OCI-LY7 (cell line): ENCODE results near the gene MEAF6. TPM values are rescaled to one million over a fixed set of nuclear protein-coding genes. Genes with fewer than 3 reads are reported as not detected.

ENCODE experiments used
- BruUV-seq: library from RNA; stranded (reverse); fragments of 400-500 nt; replicated peaks from 2 replicates; lab custom pipeline; 2021; lab: Mats Ljungman, UMichigan
- CTCF ChIA-PET: fragments of 300-600 bp; sonication (Branson Sonifier 250); formaldehyde crosslinking; loops from one replicate; lab custom pipeline; 2022; ENCODE audit warnings: antibody characterized with exemption; ENCODE audit not compliant: unreplicated experiment; lab: Charles Lee
- POLR2A ChIA-PET: fragments of 300-600 bp; sonication (Branson Sonifier 250); formaldehyde crosslinking; loops from one replicate; lab custom pipeline; 2022; ENCODE audit warnings: antibody characterized with exemption; lab: Charles Lee
- DNase-seq: peaks from one replicate; pipeline ENCODE4 v3.0.0-alpha.2; 2015; ENCODE audit warnings: low spot score
- H2AFZ ChIP-seq: fragments of 200-600 bp; sonication (generic), shearing (Covaris generic); 2 replicates; pipeline ENCODE4 v1.6.1; 2014; ENCODE audit warnings: mild to moderate bottlenecking, antibody characterized with exemption, low read length, moderate library complexity
- H3K27ac ChIP-seq: fragments of 200-600 bp; sonication (generic); 2 replicates; pipeline ENCODE4 v1.5.1; 2014; ENCODE audit warnings: mixed run types, low read depth, mild to moderate bottlenecking, moderate library complexity, low read length, inconsistent platforms; ENCODE audit not compliant: poor library complexity, severe bottlenecking
- H3K36me3 ChIP-seq: fragments of 200-600 bp; sonication (generic); 2 replicates; pipeline ENCODE4 v1.6.1; 2014; ENCODE audit warnings: mild to moderate bottlenecking, antibody characterized with exemption, low read length, moderate library complexity, mixed read lengths; ENCODE audit not compliant: insufficient read depth
- H3K4me1 ChIP-seq: fragments of 200-600 bp; sonication (generic); 2 replicates; pipeline ENCODE4 v1.5.1; 2014; ENCODE audit warnings: mild to moderate bottlenecking, low read length; ENCODE audit not compliant: insufficient read depth, poor library complexity, severe bottlenecking
- H3K4me2 ChIP-seq: fragments of 200-600 bp; sonication (generic); 2 replicates; pipeline ENCODE4 v1.6.1; 2014; ENCODE audit warnings: mild to moderate bottlenecking, low read length
- H3K4me3 ChIP-seq: fragments of 200-600 bp; sonication (generic); 2 replicates; pipeline ENCODE4 v1.5.1; 2014; ENCODE audit warnings: mild to moderate bottlenecking, low read depth, low read length; ENCODE audit not compliant: poor library complexity, severe bottlenecking
- H3K79me2 ChIP-seq: fragments of 200-600 bp; sonication (generic); 2 replicates; pipeline ENCODE4 v1.6.1; 2016; ENCODE audit warnings: low read depth, mild to moderate bottlenecking, low read length, moderate library complexity, mixed read lengths; ENCODE audit not compliant: insufficient read depth
- H3K9me2 ChIP-seq: fragments of 200-600 bp; sonication (generic); 2 replicates; pipeline ENCODE4 v1.6.1; 2016; ENCODE audit warnings: mild to moderate bottlenecking, low read length, mixed read lengths; ENCODE audit not compliant: insufficient read depth
- H3K9me3 ChIP-seq: fragments of 200-600 bp; sonication (generic); 2 replicates; pipeline ENCODE4 v1.6.1; 2014; ENCODE audit warnings: mild to moderate bottlenecking, mixed run types, low read length, mixed read lengths
- H4K20me1 ChIP-seq: fragments of 200-600 bp; sonication (generic); 2 replicates; pipeline ENCODE4 v1.6.1; 2014; ENCODE audit warnings: mild to moderate bottlenecking, antibody characterized with exemption, low read length, moderate library complexity, mixed read lengths; ENCODE audit not compliant: insufficient read depth
- CTCF ChIP-seq: fragments of 200-600 bp; sonication (generic); conservative IDR thresholded peaks from 2 replicates; pipeline ENCODE4 v1.5.1; 2014; ENCODE audit warnings: mild to moderate bottlenecking, antibody characterized with exemption, low read length, moderate library complexity, mixed read lengths
- EZH2phosphoT487 ChIP-seq: fragments of 200-600 bp; sonication (generic); IDR thresholded peaks from 2 replicates; pipeline ENCODE4 v1.6.1; 2018; ENCODE audit warnings: low read depth, borderline replicate concordance, mild to moderate bottlenecking, mixed run types, antibody characterized with exemption, low read length, moderate library complexity, mixed read lengths
- intact Hi-C: fragments of 100-400 bp; cut with micrococcal nuclease; formaldehyde crosslinking; loops from one replicate; pipeline ENCODE4 v1.10.0; 2022; ENCODE audit not compliant: unreplicated experiment
- total RNA-seq, 2 experiments: library from RNA; depleted of rRNA in 1 of 2; stranded (reverse); fragments of >200 nt in 1 of 2; shearing (Covaris generic) in 1 of 2; gene quantifications; 2 replicates each; pipeline ENCODE4 v1.2.3, GENCODE V29; 2014 to 2022

The MEAF6 gene
- total RNA-seq, 2 experiments from 2014 or later: 69.8 to 74.3 TPM

- ChIA-PET POLR2A (no interaction called here), CTCF (no interaction called here)
- BruUV-seq: no TSS peak
- peaks cover 16% of the 10 kb centered on the region for H3K79me2 ChIP-seq
- H3K9me3 ChIP-seq: peaks cover 12% of the 10 kb centered on the region
- peaks cover 12% of the 10 kb centered on the region for H3K4me1 ChIP-seq
- H3K4me2 ChIP-seq: no peak within 1 kb of the TSS
- H3K9me2 ChIP-seq: no peaks in the 10 kb centered on the region
- H3K4me3 ChIP-seq: no peak within 1 kb of the TSS
- H3K36me3 ChIP-seq: peaks cover 9% of the 10 kb centered on the region
- H2AFZ ChIP-seq: no peak within 1 kb of the TSS
- DNase-seq: peak; percentile 24
- peaks cover 9% of the 10 kb centered on the region for H4K20me1 ChIP-seq
- intact Hi-C loops: no loop called here
- H3K27ac ChIP-seq: no peak within 1 kb of the TSS
- TF ChIP-seq EZH2phosphoT487: no peak
- TF ChIP-seq CTCF: no peak
These were observed 42.2 kb upstream of the MEAF6 start, which contains the start of gene DNALI1 for GRCh38 chr1:37556712-37557196. DNALI1 (plus strand) TSS chr1:37556940; CDS start chr1:37556995, 55 bp downstream.

DNA sequence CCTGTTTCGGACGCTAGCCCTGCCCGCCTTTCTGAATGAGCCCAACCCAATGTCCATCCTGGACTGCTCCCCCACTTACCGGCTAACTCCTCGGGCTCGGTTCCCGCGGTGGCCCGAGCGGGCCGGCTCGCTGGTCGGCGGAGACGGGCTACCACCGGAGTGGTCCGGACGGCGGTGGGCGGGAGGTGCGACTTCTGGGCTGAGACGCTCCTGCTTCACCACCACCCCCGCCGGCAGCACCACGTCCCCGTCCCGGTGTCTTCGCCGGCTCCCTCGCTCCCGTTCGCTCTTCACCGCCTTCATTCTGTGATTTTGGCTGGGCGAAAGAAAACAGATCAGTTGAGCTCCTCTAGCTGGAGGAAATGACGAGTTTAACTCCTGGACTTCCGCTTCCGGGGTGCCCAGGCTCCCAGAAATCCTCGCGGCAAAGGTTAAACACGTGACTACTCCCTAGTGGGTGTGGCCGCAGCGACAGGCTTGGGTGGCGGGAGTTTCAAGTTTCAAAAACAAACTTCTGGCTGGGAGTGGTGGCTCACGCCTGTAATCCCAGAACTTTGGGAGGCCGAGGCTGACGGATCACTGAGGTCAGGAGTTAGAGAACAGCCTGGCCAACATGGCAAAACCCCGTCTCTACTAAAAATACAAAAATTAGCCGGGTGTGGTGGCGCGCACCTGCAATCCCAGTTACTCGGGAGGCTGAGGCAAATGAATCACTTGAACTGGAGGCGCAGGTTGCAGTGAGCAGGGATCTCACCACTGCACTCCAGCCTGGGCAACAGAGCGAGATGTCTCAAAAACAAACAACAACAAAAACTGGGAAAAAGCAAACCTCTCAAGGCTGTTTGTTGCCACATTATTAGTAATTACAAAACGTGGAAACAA is 39.6 kb upstream of the MEAF6 start, which contains the start of gene SNIP1:
Gene SNIP1, minus strand, starts transcription at position 367 of the 882 bp plus-strand sequence. Its CDS starts 64 bp downstream, at position 303.
- CTCF ChIA-PET: no interaction called here
- Histone ChIP-seq H2AFZ (peak within 1 kb of the TSS; percentile 77; the same call in 1 of the 2 replicates), H3K36me3 (peaks cover 22% of the 10 kb centered on the region), H3K9me3 (peaks cover 12% of the 10 kb centered on the region), H3K79me2 (peaks cover 16% of the 10 kb centered on the region), H3K27ac (peak within 1 kb of the TSS; percentile 42), H3K9me2 (no peaks in the 10 kb centered on the region), H3K4me2 (peak within 1 kb of the TSS; percentile 84), H3K4me3 (peak within 1 kb of the TSS; percentile 91), H3K4me1 (peaks cover 12% of the 10 kb centered on the region), H4K20me1 (peaks cover 9% of the 10 kb centered on the region)
- peak; percentile 95 for DNase-seq
- intact Hi-C loops: no loop called here
- TF ChIP-seq CTCF: no peak
- no peak for TF ChIP-seq EZH2phosphoT487
- BruUV-seq: no TSS peak
- POLR2A ChIA-PET: interaction anchor here (0.6 kb wide), 2 partner anchors 23 to 145 kb away, joined by 3 read pairs; no protein-coding TSS in a partner anchor
